GM21528 (cell line): ENCODE measurements around the gene CACNG4.

Source experiments
- ATAC-seq: cut with Tn5 transposase; IDR thresholded peaks from one replicate; pipeline ENCODE4 v1.9.1; 2021; ENCODE audit warnings: mild to moderate bottlenecking, moderate library complexity; ENCODE audit not compliant: unreplicated experiment, low FRiP score

CACNG4 gene

DNA sequence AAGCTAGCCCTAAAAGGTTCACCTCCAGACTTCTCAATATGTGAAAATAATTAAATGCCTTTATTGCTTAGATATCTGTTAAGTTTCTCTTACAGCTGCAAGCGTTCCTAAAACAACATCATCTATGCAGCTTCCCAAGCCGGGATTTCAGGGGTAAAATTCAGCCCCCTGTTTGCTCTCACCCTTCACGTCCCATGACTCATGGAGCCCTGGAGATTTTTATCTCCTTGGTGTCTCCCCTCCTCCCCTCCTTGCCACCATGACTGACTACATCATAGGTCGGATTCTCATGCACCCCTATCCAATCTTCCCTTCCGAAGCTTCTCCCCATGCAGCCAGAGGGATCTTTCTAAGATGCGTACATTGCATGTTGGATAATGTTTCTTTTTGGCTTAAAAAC is 21.0 kb upstream of the CACNG4 start:
- ATAC-seq: no peak

DNA sequence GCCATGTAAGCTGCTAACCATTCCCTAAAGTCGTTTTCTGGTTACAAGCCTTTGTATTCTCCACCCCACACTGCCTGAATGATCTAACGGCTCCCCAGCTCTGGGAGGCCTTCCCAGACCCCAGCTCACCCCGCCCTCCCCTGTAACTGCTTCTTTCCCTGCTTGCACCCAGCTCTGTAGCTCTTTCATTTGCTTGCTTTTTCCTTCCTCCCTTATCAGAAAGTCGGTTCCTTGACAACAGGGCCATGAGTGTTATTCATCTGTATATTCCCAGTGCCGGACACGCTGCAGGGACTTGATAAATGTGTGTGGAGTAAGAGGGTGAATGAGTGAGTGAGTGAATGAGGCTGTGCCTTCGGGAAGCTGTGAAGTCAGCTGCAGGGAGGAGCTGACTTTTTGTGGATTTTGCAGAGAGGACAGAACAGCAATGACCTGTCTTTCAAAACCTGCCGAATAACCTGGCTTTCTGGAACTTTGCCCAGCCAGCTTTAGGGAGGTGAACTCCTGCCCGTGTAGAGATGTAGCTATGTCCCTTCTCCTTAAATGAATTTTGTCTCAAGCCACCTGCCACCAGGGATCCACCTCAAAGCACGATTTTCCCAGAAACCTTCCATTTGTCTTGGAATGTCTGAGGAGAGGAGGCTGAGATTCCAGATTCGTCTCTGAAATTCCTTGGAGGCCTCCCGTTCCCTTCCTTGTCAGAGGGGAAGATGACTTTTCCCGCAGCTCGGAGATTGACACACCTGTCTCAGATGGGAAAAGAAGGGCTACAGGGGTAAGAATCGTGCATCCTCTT is 20.0 kb upstream of the CACNG4 start:
- no peak for ATAC-seq

DNA sequence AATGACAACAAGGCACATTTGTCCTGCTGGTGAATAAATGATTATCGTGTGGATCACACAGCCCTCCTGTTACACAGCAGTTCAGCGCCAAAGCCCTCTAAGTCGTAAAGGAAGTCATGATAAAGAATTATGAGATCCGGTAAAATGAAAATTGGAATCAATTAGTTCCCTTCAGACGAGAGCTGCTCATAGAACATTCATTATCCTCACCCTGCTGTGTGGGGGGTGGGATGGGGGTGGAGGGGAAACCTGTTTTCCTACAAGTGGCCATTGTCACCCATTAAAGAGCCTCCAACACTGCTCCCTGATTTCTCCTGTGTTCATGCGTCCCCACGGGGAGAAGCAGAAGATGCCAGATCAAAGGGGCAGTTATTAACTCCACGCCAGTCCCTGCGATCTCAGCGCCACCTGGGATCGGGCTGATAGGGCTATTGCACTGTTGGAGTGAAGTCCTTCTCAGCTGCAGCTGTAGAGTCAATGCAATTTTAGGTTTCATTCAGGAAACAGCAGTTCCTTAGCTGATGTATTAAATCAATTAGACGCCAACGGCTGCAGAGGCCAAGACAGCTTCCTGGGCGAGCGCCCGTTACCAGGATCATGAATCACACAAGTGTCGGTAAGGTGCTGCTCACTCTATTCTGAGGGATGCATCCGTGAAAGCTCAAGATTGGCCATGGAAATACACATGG is 19.2 kb upstream of the CACNG4 start:
- ATAC-seq: no peak

DNA sequence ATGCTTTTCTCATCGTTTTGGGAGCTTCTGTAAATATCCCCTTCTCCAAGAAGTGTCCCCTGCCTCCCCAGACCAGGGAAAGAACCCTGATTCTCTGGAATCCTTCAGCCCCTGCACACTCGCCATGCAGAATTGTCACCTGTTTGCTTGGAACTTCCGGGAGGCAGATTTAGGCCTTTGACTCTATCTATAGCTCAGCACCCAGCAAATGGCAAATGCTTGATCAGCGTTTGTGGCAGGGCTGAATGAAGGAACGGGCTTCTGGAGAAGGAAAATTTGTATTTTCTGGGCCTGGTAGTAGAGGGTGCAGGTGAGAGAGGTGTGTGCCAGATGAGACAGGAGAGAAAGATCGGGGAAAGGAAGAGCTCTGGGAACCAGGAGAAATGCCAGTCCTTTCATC is 18.3 kb upstream of the CACNG4 start:
- ATAC-seq: no peak

DNA sequence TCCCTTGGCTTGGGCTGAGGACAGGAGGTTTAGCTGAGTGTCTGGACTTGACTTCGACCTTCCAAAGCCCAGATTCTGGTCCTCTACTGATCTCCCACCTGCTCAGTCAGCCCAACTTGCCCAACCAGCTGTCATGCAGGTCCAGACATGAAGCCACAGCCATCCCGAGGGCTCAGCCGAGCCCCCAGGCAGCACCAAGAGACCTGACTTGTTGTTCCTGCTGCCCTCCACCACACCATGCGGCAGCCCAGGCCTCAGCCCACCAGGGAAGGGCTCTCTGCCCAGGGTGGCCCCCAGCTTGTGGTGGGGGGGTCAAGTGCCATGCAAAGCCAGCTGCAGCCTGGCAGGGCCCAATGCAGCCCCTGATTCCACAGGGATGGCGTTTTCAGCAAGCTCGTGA is 17.2 kb upstream of the CACNG4 start:
- no peak for ATAC-seq

DNA sequence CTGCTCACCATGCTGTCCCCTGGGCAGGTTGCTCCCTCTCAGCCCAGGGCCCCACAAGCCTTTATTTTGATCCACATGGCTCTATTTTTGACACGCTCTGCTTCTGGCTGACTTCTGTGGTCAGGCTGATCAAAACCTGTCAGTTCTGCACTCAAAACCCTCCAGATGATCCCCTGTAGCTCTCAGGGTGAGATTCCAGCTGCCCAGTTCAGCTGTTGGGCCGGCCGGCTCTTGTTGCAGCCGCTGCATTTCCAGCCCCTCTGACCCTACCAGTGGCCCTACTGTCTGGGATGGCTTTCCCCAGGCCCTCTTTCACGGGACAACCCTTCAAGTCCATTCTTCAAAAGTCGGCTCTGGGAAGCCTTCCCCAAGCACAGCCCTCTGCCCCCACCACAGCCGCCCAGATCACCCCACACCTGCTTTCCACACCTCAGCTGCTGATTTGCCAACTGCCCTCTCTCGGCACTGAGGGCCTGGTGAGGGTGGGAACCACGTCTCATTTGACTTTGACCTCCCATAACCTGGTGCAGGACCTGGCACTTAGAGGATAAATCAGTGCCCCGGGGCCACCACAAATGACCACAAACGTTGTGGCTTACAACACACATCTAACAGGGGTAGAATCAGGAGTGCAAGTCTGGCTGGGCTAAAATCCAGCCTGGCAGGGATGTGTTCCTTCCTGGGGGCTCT is 16.3 kb upstream of the CACNG4 start:
- no peak for ATAC-seq

DNA sequence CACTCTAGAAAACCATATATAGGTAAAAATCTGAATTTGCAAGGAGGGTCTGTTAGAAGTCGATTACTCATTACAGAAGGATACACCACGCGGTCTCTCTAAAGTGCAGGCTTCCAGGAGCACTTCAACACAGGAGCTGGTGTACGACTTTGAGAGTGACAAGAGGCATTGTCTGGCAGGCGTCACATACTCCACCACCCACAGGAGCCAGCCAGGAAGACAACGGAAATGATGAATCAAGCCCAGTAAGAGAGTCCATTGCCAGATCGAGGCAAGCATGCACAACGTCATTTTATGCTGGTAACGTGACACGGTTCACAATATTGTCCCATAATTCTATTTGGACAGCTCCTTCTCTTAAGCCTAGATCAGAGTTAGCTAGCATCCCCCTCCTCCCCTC is 15.0 kb upstream of the CACNG4 start:
- ATAC-seq: no peak

DNA sequence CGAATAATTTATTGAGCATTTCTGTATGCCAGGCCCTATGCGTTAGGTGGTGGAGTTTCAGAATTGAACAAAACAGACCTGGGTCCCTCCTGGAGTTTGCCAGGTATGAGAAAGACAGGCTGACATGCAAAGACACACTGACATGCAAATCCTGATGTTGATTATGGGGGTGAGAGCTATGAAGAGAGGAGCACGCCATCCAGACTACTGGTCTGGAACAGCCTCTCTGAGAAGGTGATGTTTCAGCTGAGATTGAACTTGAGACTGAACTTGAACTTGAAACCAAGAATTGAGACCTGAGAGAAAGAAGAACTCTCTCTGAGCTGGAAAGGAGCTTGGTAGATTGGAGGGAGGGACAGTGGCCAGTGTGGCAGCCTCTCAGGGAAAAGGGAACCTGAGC is 14.2 kb upstream of the CACNG4 start:
- no peak for ATAC-seq

DNA sequence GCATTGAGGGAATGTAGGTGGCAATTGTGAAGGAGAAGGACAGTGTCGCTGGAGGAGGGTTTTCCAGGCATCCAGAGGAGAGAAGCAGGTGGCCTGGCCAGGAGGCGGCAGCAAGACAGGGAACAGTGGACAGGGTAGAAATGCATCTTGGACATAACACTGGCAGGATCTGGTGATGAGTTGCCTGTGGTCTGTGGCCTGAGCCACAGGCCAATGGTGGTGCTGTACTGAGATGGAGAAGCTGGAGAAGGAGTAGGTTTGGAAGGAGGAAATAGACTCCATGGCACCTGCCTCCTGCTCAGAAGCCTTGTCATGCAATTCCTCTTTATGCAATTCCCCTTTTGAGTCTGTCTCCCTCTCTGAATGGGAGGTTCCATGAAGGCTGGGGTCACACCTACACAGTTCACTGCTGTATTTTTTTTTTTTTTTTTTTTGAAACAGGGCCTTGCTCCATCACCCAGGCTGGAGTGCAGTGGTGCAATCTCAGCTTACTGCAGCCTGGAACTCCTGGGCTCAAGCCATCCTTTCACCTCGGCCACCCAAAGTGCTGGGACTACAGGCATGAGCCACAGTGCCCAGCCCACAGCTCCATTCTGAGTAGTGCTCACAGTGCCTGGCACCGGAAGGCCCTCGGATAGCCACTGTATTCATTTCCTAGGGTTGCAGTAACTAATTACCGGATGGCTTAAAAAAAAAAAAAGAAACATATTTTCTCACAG is 13.5 kb upstream of the CACNG4 start:
- ATAC-seq: no peak

DNA sequence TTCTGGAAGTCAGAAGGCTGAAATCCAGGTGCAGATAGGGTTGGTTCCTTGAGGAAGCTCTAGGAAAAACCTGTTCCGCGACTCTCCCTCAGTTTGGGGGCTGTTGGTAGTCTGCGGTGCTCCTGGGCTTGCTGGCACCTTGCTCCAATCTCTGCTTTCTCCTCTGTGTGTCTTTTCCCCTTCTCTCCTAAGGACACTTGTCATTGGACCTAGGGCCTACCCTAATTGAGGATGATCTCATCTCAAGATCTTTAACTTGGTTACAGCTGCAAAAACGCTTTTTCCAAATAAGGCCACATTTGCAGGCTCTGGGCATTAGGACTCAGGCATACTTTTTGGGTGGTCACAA is 12.9 kb upstream of the CACNG4 start:
- ATAC-seq: no peak

DNA sequence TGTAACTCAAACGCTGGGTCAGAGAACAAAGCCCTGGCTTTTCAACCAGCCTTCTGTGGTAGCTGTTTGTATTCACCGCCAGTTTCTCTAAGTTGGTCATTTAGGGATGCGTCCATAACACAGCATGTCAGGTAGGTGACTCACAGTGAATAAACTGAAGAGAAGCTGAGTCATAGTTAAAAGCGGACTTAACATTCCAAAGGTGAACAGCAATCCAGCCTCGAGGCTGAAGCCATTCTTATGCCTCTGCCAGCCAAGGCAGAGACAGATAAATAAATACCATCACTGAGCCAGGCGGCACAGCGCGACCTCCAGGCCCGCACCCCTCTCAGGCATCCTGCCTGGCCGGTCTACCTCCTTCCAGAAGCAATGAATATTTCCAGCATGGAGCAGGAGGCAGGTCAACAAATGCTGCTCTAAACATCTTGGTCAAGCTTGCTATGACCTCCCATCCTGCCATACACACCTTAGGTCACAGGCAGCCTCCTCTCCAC is 12.4 kb upstream of the CACNG4 start:
- no peak for ATAC-seq

DNA sequence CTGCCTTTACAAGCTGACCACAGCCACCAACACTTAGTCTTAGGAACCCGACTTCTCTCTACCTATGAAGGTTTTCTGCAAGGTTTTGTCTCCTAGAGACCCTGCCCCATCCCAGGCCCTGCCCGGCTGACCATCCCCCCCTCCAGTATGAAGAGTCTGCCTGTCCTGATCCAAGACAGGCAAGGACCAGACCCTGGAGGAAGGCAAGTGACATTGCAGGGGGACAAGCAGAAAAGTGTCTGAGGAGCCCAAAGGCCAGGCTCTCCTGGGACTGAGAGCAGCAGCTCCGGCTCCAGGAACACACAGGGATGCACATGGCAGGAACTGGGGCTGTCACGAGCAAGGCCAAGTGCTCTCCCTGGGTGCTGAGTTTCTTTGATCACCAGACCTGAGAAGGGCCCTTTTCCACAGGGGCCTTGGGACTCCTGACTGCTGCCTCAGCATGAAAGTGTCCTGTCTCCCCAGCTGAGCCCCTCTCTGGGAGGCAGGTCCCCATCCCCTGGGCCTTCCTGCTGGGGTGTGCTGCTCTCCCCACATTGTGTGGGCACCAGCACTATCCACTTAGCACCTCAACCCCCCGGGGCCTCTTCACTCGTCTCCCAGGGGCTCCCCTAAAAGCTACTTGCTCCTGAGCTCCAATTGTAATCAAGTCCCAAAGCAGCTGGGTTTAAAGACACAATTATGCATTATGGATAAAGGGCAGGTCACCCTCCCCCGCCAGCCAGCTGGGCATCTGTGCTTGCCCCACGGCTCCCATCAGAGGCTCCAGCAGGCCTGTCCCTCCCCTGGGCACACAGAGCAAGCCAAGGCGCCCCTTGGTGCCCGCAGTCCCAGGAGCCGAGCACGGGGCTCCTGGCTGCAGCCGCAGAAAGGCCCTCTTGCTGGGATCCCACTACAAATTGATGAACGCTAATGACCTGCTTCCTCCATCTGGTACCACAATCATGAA is 11.6 kb upstream of the CACNG4 start:
- no peak for ATAC-seq

DNA sequence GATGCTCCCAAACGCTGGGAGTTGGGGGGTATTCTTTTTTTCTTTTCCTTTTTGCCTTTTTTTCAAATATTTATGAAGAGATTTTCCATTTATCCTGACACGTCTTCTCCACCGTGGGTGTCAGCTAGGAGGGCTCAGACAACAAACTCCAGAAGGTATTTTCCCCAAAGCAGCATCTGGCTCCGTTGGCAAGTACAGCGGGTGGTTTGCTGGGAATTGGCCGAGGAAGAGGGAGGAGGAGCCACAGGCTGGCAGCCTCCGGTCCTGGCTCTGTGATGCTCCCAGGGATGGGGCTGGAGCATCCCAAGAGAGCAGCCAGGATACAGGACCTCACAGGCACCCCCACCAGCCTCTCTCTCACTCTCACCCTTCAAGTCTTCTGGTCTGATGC is 10.9 kb upstream of the CACNG4 start:
- no peak for ATAC-seq

DNA sequence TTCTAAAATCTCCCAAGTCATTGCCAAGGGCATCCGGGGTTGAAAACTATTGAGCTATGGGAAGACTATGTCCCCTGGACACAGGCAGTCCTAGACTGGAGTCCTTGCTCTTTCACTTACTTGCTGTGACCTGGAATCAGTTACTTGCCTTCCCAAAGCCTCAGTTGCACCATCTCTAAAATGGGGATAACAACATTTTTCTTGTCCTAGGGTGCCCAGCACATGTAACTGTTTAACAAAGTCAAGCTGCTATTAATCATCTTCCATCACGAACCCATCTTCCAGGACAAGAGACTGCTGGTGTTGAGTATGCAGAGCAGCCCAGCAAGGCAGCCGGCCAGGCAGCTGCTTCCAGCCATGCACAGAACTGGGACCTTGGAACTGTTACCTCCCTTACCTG is 9.9 kb upstream of the CACNG4 start:
- ATAC-seq: no peak

DNA sequence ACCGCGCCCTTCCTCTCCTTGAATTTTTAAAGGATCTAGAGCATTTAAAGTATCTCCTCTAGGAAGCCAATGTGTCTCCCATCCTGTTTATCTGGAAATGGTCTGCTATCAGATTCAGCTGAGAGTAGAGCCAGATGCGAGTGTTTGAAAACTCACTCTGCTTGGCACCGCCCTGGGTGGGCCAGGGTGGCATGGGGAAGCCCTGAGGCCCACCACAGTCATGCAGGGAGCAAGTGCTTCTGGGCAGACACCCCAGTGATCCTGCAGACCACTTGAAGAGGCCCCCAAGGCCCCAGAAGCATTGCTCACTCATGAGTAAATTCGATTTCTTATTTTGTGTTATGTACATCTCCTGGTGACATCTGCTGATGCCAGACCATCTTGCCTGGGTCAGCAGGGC is 8.7 kb upstream of the CACNG4 start:
- ATAC-seq: no peak

DNA sequence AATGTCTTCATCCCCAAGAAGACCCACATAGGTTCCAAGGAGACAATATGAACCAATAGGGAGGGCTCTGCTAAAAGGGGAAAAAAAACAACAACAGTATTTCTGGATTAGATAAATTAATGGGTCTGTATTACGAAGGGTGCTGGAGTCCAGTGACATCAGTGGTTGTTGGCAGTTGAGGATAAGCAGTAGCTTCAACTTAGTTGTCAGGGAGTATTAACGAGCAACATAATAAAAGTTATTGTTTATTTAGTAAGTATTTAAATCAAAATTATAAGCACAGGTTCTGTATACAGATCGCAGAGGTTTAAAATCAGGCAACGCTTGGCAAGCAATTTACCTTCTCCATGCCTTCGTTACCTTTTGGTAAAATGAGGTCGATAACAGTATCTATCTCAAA is 7.6 kb upstream of the CACNG4 start:
- ATAC-seq: no peak

DNA sequence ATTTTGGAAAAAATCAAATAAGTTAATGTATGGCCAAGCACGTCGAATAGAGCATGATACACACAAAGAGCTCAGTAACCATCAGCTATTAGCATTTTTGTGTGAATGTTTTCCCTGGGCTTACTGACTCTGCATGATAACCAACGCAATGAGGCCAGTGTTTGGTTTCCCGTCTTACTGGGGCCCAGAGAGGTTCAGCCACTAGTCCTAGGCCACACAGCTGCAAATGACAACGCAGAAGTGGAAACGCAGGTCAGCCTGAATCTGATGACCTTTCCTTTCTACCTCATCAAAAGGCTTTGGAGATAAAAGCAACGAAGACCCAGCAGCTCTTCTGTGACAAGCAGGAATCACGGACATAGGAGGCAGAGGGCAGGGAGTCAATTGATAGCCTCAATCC is 7.2 kb upstream of the CACNG4 start:
- ATAC-seq: no peak

DNA sequence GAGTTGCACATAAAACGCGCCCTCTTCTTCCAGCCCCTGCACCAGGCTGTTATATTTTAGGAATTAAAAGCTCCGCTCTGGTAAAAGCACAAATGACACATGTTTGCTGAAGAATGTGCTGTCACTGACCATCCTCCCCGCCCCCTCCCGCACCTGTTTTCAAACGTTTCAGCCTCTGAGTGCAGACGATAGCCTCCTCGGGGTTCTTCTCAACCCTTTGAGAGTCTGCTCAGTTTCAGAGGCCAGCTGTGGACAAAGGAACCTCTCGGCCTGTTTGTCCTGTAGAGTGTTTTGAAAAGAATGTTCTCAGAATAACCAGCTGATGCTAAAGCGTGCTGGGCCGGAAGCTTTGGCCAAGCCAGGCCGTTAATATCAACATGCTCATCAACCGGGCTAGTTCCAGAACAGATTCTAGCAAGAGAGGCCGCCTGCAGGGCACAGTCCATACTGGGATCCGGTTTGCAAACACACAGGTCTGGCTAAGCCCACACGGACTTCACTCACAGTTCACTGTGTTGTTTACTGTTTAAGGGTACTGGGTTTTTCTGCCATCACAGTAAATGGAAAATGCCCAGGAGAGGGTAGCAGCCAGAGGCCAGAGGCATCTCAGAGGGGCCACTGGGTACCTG is 6.4 kb upstream of the CACNG4 start:
- ATAC-seq: no peak

DNA sequence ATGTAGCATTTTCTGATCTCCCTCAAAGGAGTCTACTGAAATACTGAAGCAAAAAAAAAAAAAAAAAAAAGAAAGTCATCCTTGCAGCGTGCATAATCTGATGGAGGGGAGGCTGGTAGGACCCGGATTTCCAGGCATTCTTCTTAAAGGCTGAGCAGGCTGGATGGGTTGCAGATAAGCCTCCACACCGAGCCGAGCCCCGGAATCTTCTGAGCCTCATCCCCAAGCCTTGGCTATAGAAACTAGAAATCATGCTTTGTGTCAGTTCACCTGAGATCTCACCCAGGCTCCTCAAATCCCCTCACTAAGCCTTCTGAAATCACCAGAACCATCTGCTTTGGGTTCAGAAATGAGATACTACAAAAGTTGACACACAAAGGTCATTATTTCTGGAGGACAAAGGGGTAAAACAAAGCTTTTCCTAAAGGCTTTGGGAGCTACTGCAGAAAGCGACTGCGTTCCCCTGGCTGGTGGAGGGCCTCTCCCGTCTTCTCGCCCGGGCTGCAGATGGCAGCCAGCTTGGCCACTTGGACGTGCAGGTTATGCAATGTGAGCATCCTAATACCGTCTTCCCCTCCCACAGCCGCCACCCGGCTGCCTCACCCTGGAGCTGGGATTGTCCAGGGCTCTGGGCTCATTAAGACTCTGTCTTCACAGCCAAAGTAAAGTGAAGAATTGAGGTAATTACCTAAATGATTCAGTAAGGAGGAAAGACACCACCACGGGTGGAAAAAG is 4.7 kb upstream of the CACNG4 start:
- no peak for ATAC-seq
